ENCODE data around the gene CHCHD6.

CHCHD6 gene

GRCh38 chr3:126859415-126860246 lies 155.6 kb downstream of the CHCHD6 start:
- TF ChIP-seq POLR2A (IDR thresholded peaks at IDR 0.05; ENCODE audit: low read length): no peak
- no peak for TF ChIP-seq GATA1 (IDR thresholded peaks at IDR 0.05; ENCODE audit: low read depth, low read length)
- no peak for DNase-seq

GRCh38 chr3:126865736-126866135 lies 161.7 kb downstream of the CHCHD6 start:
- TF ChIP-seq POLR2A (IDR thresholded peaks at IDR 0.05; ENCODE audit: low read length) (no peak), GATA1 (IDR thresholded peaks at IDR 0.05; ENCODE audit: low read depth, low read length) (no peak)
- DNase-seq: no peak

- no peak for TF ChIP-seq POLR2A (IDR thresholded peaks at IDR 0.05; ENCODE audit: low read length)
- TF ChIP-seq GATA1 (IDR thresholded peaks at IDR 0.05; ENCODE audit: low read depth, low read length): no peak
- DNase-seq: no peak
Observed at GRCh38 chr3:126866175-126866759, 162.2 kb downstream of the CHCHD6 start.

- no peak for DNase-seq
- no peak for TF ChIP-seq POLR2A (IDR thresholded peaks at IDR 0.05; ENCODE audit: low read length)
- TF ChIP-seq GATA1 (IDR thresholded peaks at IDR 0.05; ENCODE audit: low read depth, low read length): no peak
Observed at GRCh38 chr3:126867190-126867862, 163.3 kb downstream of the CHCHD6 start.

- DNase-seq: no peak
Observed at GRCh38 chr3:126867863-126868200, 163.8 kb downstream of the CHCHD6 start.

GRCh38 chr3:126870608-126871210 lies 166.7 kb downstream of the CHCHD6 start:
- no peak for TF ChIP-seq GATA1 (IDR thresholded peaks at IDR 0.05; ENCODE audit: low read depth, low read length)
- TF ChIP-seq POLR2A (IDR thresholded peaks at IDR 0.05; ENCODE audit: low read length): no peak
- DNase-seq: no peak

More at GRCh38 chr3:126867863-126868200, 163.8 kb downstream of the CHCHD6 start:
- TF ChIP-seq POLR2A (IDR thresholded peaks at IDR 0.05; ENCODE audit: low read length): no peak
- no peak for TF ChIP-seq GATA1 (IDR thresholded peaks at IDR 0.05; ENCODE audit: low read depth, low read length)

GRCh38 chr3:126872701-126873342 lies 168.8 kb downstream of the CHCHD6 start:
- DNase-seq: no peak
- TF ChIP-seq POLR2A (IDR thresholded peaks at IDR 0.05; ENCODE audit: low read length) (no peak), GATA1 (IDR thresholded peaks at IDR 0.05; ENCODE audit: low read depth, low read length) (no peak)

- peak in 1 of 2 experiments; percentile 27 for DNase-seq
- TF ChIP-seq POLR2A (IDR thresholded peaks at IDR 0.05; ENCODE audit: low read length) (no peak), GATA1 (IDR thresholded peaks at IDR 0.05; ENCODE audit: low read depth, low read length) (no peak)
Observed at GRCh38 chr3:126873416-126873815, 169.4 kb downstream of the CHCHD6 start.

GRCh38 chr3:126878664-126879063 lies 174.6 kb downstream of the CHCHD6 start:
- no peak for TF ChIP-seq GATA1 (IDR thresholded peaks at IDR 0.05; ENCODE audit: low read depth, low read length)
- TF ChIP-seq POLR2A (IDR thresholded peaks at IDR 0.05; ENCODE audit: low read length): no peak
- DNase-seq: no peak

- no peak for DNase-seq
- TF ChIP-seq GATA1 (IDR thresholded peaks at IDR 0.05; ENCODE audit: low read depth, low read length) (no peak), POLR2A (IDR thresholded peaks at IDR 0.05; ENCODE audit: low read length) (no peak)
Observed at GRCh38 chr3:126880901-126881300, 176.9 kb downstream of the CHCHD6 start.

GRCh38 chr3:126881861-126882260 lies 177.8 kb downstream of the CHCHD6 start:
- DNase-seq: no peak

GRCh38 chr3:126883241-126883640 lies 179.2 kb downstream of the CHCHD6 start:
- TF ChIP-seq GATA1 (IDR thresholded peaks at IDR 0.05; ENCODE audit: low read depth, low read length) (no peak), POLR2A (IDR thresholded peaks at IDR 0.05; ENCODE audit: low read length) (no peak)
- DNase-seq: no peak

More at GRCh38 chr3:126881861-126882260, 177.8 kb downstream of the CHCHD6 start:
- TF ChIP-seq GATA1 (IDR thresholded peaks at IDR 0.05; ENCODE audit: low read depth, low read length): no peak
- TF ChIP-seq POLR2A (IDR thresholded peaks at IDR 0.05; ENCODE audit: low read length): no peak

GRCh38 chr3:126885425-126885824 lies 181.4 kb downstream of the CHCHD6 start:
- TF ChIP-seq POLR2A (IDR thresholded peaks at IDR 0.05; ENCODE audit: low read length) (no peak), GATA1 (IDR thresholded peaks at IDR 0.05; ENCODE audit: low read depth, low read length) (no peak)
- no peak for DNase-seq

Data from erythroblast (primary cell).